Heart left ventricle (tissue), 16 donors: ENCODE measurements around the gene TMEM178B. TPM values are rescaled to one million over a fixed set of nuclear protein-coding genes. Genes with fewer than 3 reads are reported as not detected.

Source experiments
- ATAC-seq, 4 donors: fragments of 200-7000 bp; cut with Tn5 transposase; one replicate each; pipeline ENCODE4 v1.9.1; 2020 to 2022; ENCODE audit warnings: moderate library complexity in 4 of 4, mild to moderate bottlenecking in 3 of 4, moderate number of reproducible peaks in 1 of 4
- DNase-seq, 5 donors: peaks; one replicate each; pipeline ENCODE4 v3.0.0-alpha.2; 2020
- H3K27ac ChIP-seq, 12 donors: fragments of 200-600 bp; sonication (generic) in 4 of 12; one replicate each; pipeline versions ENCODE4 v1.5.0 to v1.8.0; 2016 to 2022; ENCODE audit warnings: mild to moderate bottlenecking in 2 of 12
- H3K27me3 ChIP-seq, 9 donors: fragments of 200-600 bp; sonication (generic) in 2 of 9; one replicate each; pipeline versions ENCODE4 v1.5.1 to v1.8.0; 2016 to 2022; ENCODE audit warnings: mild to moderate bottlenecking in 3 of 9
- H3K36me3 ChIP-seq, 9 donors: fragments of 200-600 bp; sonication (generic) in 2 of 9; one replicate each; pipeline versions ENCODE4 v1.5.0 to v1.8.0; 2018 to 2022; ENCODE audit warnings: mild to moderate bottlenecking in 2 of 9
- H3K4me1 ChIP-seq, 12 donors: fragments of 200-600 bp; sonication (generic) in 4 of 12; one replicate each; pipeline versions ENCODE4 v1.5.0 to v1.8.0; 2016 to 2022; ENCODE audit warnings: mild to moderate bottlenecking in 3 of 12
- H3K4me3 ChIP-seq, 12 donors: fragments of 200-600 bp; sonication (generic) in 4 of 12; one replicate each; pipeline versions ENCODE4 v1.5.0 to v1.8.0; 2017 to 2022; ENCODE audit warnings: mild to moderate bottlenecking in 9 of 12, moderate library complexity in 4 of 12
- H3K9me3 ChIP-seq, 12 donors: fragments of 200-600 bp; sonication (generic) in 4 of 12; one replicate each; pipeline versions ENCODE4 v1.5.0 to v1.8.0; 2016 to 2022; ENCODE audit warnings: mild to moderate bottlenecking in 1 of 12
- POLR2A ChIP-seq, 2 donors: fragments of 450-650 bp; IDR thresholded peaks; one replicate each; pipeline ENCODE4 v1.6.1; 2017; ENCODE audit warnings: antibody characterized with exemption in 2 of 2, mild to moderate bottlenecking in 2 of 2, moderate library complexity in 2 of 2
- WGBS, 4 donors: extraction: QIAGEN DNeasy Blood & Tissue Kit in 2 of 4; methylation state at CpG; one replicate each; pipeline versions ENCODE4 v1.1.5 to v1.1.7; 2013 to 2018; 5-methylcytosine and 5-hydroxymethylcytosine counted together
- intact Hi-C, 10 donors: fragments of 100-400 bp; cut with DNase I; formaldehyde crosslinking; loops; one replicate each; pipeline versions ENCODE4 v1.11.1 to v1.14.2; 2022
- polyA plus RNA-seq, 2 donors: library from polyadenylated mRNA; stranded (reverse); fragments of 200-250 nt; gene quantifications; one replicate each; pipeline ENCODE4 v1.2.3, GENCODE V29; 2013
- total RNA-seq, 9 donors: library from RNA; depleted of rRNA in 2 of 9; stranded (reverse); fragments of >200 nt in 2 of 9; fragmentation: NEBNext Ultra II Directional in 3 of 9; extraction: Animal tissue kit (Norgen Biotek cat#: 25700) in 3 of 9; gene quantifications; one replicate each; pipeline versions ENCODE4 v1.1.0 to v1.2.4, GENCODE V29; 2016 to 2023
- TF ChIP-seq, protein P1 (sequence below), 12 donors: fragments of 200-600 bp; sonication (generic) in 4 of 12; IDR thresholded peaks; one replicate each; pipeline versions ENCODE4 v1.5.0 to v1.8.0; 2018 to 2022; ENCODE audit warnings: antibody characterized with exemption in 12 of 12, mild to moderate bottlenecking in 5 of 12
- donor health status: ischemic (EF 13 %, LVEDD 7.1; RV severe dilation, severe dysfunction).
- donor health status: healthy with polysubstance abuse.
- donor health status: DM: no; HTN: yes; CAD: no.
- donor health status: DM: no; HTN: no; CAD: no.
- donor health status: ischemic (EF 25% LVEDD 6.9; RV normal size, moderate dysfunction).
- donor health status: ischemic (EF 25% LVEDD 5.7; RV mildly dilated, moderate dysfunction).
- donor health status: healthy.
- donor health status: DM: yes; HTN: yes; CAD: no.
- donor health status: ischemic (EF 35%, LVEDD 5.7; RV mildly dilated, moderate dysfunction).
- donor health status: nonischemic (EF 11% LVEDD 7.7; RV severe dilation, severe dysfunction).
- donor health status: DM: yes; HTN: yes; CAD: no.
- donor health status: PGD.
- donor health status: ischemic (EF 29% LVEDD 5.4; RV normal size, mild dysfunction).
- donor health status: nonischemic (EF 23%, LVEDD 6.1; RV moderate dilation, normal function).

The TMEM178B gene
- total and polyA plus RNA-seq, 11 donors: 1.2 to 58.5 (median 19.0) TPM

- no peak for DNase-seq
- Histone ChIP-seq H3K36me3 (peaks cover 0 to 8% (median 0%) of the 10 kb centered on the region in 9 donors), H3K27ac (no peak overlapping the region), H3K27me3 (no peaks in the 10 kb centered on the region), H3K9me3 (no peaks in the 10 kb centered on the region), H3K4me3 (no peak overlapping the region), H3K4me1 (peaks cover 0 to 40% (median 0%) of the 10 kb centered on the region in 12 donors)
- TF ChIP-seq, protein P1, sequence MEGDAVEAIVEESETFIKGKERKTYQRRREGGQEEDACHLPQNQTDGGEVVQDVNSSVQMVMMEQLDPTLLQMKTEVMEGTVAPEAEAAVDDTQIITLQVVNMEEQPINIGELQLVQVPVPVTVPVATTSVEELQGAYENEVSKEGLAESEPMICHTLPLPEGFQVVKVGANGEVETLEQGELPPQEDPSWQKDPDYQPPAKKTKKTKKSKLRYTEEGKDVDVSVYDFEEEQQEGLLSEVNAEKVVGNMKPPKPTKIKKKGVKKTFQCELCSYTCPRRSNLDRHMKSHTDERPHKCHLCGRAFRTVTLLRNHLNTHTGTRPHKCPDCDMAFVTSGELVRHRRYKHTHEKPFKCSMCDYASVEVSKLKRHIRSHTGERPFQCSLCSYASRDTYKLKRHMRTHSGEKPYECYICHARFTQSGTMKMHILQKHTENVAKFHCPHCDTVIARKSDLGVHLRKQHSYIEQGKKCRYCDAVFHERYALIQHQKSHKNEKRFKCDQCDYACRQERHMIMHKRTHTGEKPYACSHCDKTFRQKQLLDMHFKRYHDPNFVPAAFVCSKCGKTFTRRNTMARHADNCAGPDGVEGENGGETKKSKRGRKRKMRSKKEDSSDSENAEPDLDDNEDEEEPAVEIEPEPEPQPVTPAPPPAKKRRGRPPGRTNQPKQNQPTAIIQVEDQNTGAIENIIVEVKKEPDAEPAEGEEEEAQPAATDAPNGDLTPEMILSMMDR (IDR thresholded peaks at IDR 0.05): no peak
- TF ChIP-seq POLR2A (IDR thresholded peaks at IDR 0.05): no peak
- no peak for ATAC-seq
- WGBS, 4 donors: 79 to 86% (median 81%) methylated on average over 2 of the region's 2 CpGs
- intact Hi-C loops: no loop called here
These were observed 359.8 kb downstream of the TMEM178B start for GRCh38 chr7:141433698-141434097.

DNA sequence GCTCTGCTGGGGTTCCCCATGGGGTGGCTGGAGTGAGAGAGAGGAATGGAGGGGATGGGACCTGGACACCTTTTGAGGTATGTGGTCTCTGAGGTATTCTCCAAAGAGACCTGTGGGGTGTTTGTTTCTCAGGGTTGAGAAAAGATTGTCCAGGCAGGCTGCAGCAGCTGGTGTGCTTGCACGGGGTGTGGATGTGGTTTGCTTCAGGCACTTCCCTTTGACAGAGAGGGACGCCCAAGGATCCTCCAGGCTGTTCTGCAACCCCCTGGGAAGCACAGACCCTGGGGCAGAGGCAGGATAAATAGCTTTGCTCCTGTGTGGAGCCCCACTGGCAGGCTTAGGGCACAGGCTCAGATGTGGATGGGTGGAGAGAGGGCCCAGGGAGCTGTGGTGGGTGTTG lies 362.3 kb downstream of the TMEM178B start:
- no peak for ATAC-seq

GRCh38 chr7:141436575-141437075 lies 362.8 kb downstream of the TMEM178B start:
- intact Hi-C loops: no loop called here
- 63 to 74% (median 70%) methylated on average over 7 of the region's 7 CpGs for WGBS, 4 donors
- no peak for TF ChIP-seq POLR2A (IDR thresholded peaks at IDR 0.05)
- TF ChIP-seq, protein P1 (IDR thresholded peaks at IDR 0.05): no peak
- Histone ChIP-seq H3K36me3 (peaks cover 0 to 9% (median 0%) of the 10 kb centered on the region in 9 donors), H3K9me3 (no peaks in the 10 kb centered on the region), H3K4me3 (no peak overlapping the region), H3K27ac (no peak overlapping the region), H3K27me3 (no peaks in the 10 kb centered on the region), H3K4me1 (peaks cover 0 to 37% (median 0%) of the 10 kb centered on the region in 12 donors)
- DNase-seq: no peak
- no peak for ATAC-seq

More for the DNA sequence above, 362.3 kb downstream of the TMEM178B start:
- Histone ChIP-seq H3K27ac (no peak overlapping the region), H3K27me3 (no peaks in the 10 kb centered on the region), H3K9me3 (no peaks in the 10 kb centered on the region), H3K4me1 (peaks cover 0 to 40% (median 0%) of the 10 kb centered on the region in 12 donors), H3K4me3 (no peak overlapping the region), H3K36me3 (peaks cover 0 to 9% (median 0%) of the 10 kb centered on the region in 9 donors)
- 52 to 64% (median 58%) methylated on average over 2 of the region's 2 CpGs for WGBS, 4 donors
- intact Hi-C loops: no loop called here
- DNase-seq: no peak
- no peak for TF ChIP-seq POLR2A (IDR thresholded peaks at IDR 0.05)
- TF ChIP-seq, protein P1 (IDR thresholded peaks at IDR 0.05): no peak

DNA sequence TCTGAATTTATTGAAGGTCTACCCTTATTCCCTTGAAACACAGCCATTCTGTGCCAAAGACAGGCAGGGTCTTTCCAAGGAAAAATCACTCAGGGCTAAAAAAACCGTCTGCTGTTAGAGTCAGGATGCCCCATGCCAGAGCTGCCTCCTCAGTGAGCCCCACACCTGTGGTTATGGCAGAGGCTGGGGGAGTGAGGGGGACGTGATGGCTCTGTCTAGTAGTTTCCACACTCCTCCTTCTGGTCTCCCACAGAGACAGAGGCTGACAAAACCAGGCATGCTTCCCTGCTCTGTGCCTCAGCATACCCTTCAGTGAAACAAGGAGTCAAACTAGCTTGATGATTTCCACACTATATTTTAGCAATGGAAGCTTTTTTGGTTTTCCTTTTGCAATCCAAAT lies 365.3 kb downstream of the TMEM178B start:
- 58 to 72% (median 64%) methylated on average over 2 of the region's 2 CpGs for WGBS, 4 donors
- TF ChIP-seq POLR2A (IDR thresholded peaks at IDR 0.05): no peak
- TF ChIP-seq, protein P1 (IDR thresholded peaks at IDR 0.05): no peak
- intact Hi-C loops: no loop called here
- Histone ChIP-seq H3K27me3 (no peaks in the 10 kb centered on the region), H3K4me3 (no peak overlapping the region), H3K36me3 (peaks cover 0 to 9% (median 0%) of the 10 kb centered on the region in 9 donors), H3K9me3 (no peaks in the 10 kb centered on the region), H3K27ac (no peak overlapping the region), H3K4me1 (peaks cover 0 to 40% (median 8%) of the 10 kb centered on the region in 12 donors)
- no peak for ATAC-seq
- no peak for DNase-seq
